Measurements from ENCODE around the gene PTGR3. TPM values are rescaled to one million over a fixed set of nuclear protein-coding genes. Genes with fewer than 3 reads are reported as not detected.

Gene PTGR3
- total RNA-seq, 2 donors from 2014 or later: 8.9 to 26.5 TPM

GRCh38 chr18:75238786-75239185 is 29.8 kb upstream of the PTGR3 start:
- Histone ChIP-seq H3K9me3 (no peaks in the 10 kb centered on the region), H3K4me3 (no peak overlapping the region), H3K27ac (no peak overlapping the region), H3K27me3 (no peaks in the 10 kb centered on the region), H3K36me3 (replicated peaks in 1 of 2; ENCODE audit: insufficient read depth in 1 of 2, low read depth in 2 of 2) (no peaks in the 10 kb centered on the region), H3K4me1 (no peaks in the 10 kb centered on the region)
- ATAC-seq (no peak), DNase-seq (no peak)
- 89 to 99% methylated on average over 10 of the region's 10 CpGs for WGBS, 2 donors
- intact Hi-C loops (cut with DNase I): no loop called here
- TF ChIP-seq CTCF (IDR thresholded peaks at IDR 0.05): no peak

GRCh38 chr18:75238100-75238499 is 29.2 kb upstream of the PTGR3 start:
- Histone ChIP-seq H3K36me3 (replicated peaks in 1 of 2; ENCODE audit: insufficient read depth in 1 of 2, low read depth in 2 of 2) (no peaks in the 10 kb centered on the region), H3K27ac (no peak overlapping the region), H3K9me3 (no peaks in the 10 kb centered on the region), H3K4me1 (no peaks in the 10 kb centered on the region), H3K27me3 (no peaks in the 10 kb centered on the region), H3K4me3 (no peak overlapping the region)
- no peak for ATAC-seq
- DNase-seq: no peak
- no peak for TF ChIP-seq CTCF (IDR thresholded peaks at IDR 0.05)
- no peak for TF ChIP-seq POLR2A (IDR thresholded peaks at IDR 0.05)
- intact Hi-C loops (cut with DNase I): no loop called here
- 85 to 94% methylated on average over 10 to 13 of the region's 13 CpGs for WGBS, 2 donors

GRCh38 chr18:75235896-75236295 is 27.0 kb upstream of the PTGR3 start:
- intact Hi-C loops (cut with DNase I): no loop called here
- WGBS, 2 donors: 87 to 92% methylated on average over 13 of the region's 13 CpGs
- H3K4me1 ChIP-seq: peaks cover 4% of the 10 kb centered on the region
- H3K9me3 ChIP-seq: no peaks in the 10 kb centered on the region
- DNase-seq (no peak), ATAC-seq (no peak)
- H3K4me3 ChIP-seq: no peak overlapping the region
- no peaks in the 10 kb centered on the region for H3K27me3 ChIP-seq
- H3K36me3 ChIP-seq (replicated peaks in 1 of 2; ENCODE audit: insufficient read depth in 1 of 2, low read depth in 2 of 2): no peaks in the 10 kb centered on the region
- no peak for TF ChIP-seq POLR2A (IDR thresholded peaks at IDR 0.05)
- no peak for TF ChIP-seq CTCF (IDR thresholded peaks at IDR 0.05)
- H3K27ac ChIP-seq: no peak overlapping the region

GRCh38 chr18:75234901-75235300 is 26.0 kb upstream of the PTGR3 start:
- Histone ChIP-seq H3K9me3 (no peaks in the 10 kb centered on the region), H3K27me3 (no peaks in the 10 kb centered on the region), H3K36me3 (replicated peaks in 1 of 2; ENCODE audit: insufficient read depth in 1 of 2, low read depth in 2 of 2) (no peaks in the 10 kb centered on the region), H3K4me3 (no peak overlapping the region), H3K27ac (no peak overlapping the region), H3K4me1 (peaks cover 4% of the 10 kb centered on the region)
- DNase-seq: no peak
- intact Hi-C loops (cut with DNase I): no loop called here
- ATAC-seq: no peak
- TF ChIP-seq CTCF (IDR thresholded peaks at IDR 0.05) (no peak), POLR2A (IDR thresholded peaks at IDR 0.05) (no peak)
- 88 to 93% methylated on average over 12 of the region's 12 CpGs for WGBS, 2 donors

- 87 to 92% methylated on average over 3 to 5 of the region's 5 CpGs for WGBS, 2 donors
- DNase-seq (no peak), ATAC-seq (no peak)
- no peak overlapping the region for H3K27ac ChIP-seq
- no peak overlapping the region for H3K4me3 ChIP-seq
- peaks cover 28% of the 10 kb centered on the region for H3K4me1 ChIP-seq
- no peaks in the 10 kb centered on the region for H3K9me3 ChIP-seq
- intact Hi-C loops (cut with DNase I): no loop called here
- TF ChIP-seq CTCF (IDR thresholded peaks at IDR 0.05) (no peak), POLR2A (IDR thresholded peaks at IDR 0.05) (no peak)
- no peaks in the 10 kb centered on the region for H3K27me3 ChIP-seq
- H3K36me3 ChIP-seq (replicated peaks in 1 of 2; ENCODE audit: insufficient read depth in 1 of 2, low read depth in 2 of 2): no peaks in the 10 kb centered on the region
These were observed 22.1 kb upstream of the PTGR3 start for GRCh38 chr18:75231053-75231406.

Measured in body of pancreas (tissue), 4 donors.